GM19438 (cell line): ENCODE data around the gene TRIM8.
"Not testable (repeated sequence)": the region's sequence is repeated elsewhere in the genome, so short reads cannot be mapped to it uniquely, and the experiment has no call there.

ENCODE experiments used
- ATAC-seq: cut with Tn5 transposase; IDR thresholded peaks from one replicate; pipeline ENCODE4 v1.9.1; 2021; ENCODE audit warnings: low read depth; ENCODE audit not compliant: unreplicated experiment

TRIM8 gene

DNA sequence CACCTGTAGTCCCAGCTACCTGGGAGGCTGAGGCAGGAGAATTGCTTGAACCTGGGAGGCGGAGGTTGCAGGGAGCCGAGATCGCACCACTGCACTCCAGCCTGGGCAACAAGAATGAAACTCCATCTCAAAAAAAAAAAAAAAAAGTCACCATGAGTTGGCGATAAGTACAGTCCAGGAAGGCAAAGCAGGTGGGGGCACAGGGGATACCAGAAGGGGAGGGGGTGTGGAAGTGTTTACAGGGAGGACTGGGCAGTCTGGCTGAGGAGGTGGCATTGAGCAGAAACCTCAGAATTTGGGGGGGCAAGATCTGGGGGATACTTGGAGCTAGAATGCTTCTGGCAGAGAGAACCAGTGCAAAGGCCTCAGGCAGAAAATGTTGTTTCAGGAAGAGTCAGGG lies 23.1 kb downstream of the TRIM8 start:
- ATAC-seq = not testable (repeated sequence)

DNA sequence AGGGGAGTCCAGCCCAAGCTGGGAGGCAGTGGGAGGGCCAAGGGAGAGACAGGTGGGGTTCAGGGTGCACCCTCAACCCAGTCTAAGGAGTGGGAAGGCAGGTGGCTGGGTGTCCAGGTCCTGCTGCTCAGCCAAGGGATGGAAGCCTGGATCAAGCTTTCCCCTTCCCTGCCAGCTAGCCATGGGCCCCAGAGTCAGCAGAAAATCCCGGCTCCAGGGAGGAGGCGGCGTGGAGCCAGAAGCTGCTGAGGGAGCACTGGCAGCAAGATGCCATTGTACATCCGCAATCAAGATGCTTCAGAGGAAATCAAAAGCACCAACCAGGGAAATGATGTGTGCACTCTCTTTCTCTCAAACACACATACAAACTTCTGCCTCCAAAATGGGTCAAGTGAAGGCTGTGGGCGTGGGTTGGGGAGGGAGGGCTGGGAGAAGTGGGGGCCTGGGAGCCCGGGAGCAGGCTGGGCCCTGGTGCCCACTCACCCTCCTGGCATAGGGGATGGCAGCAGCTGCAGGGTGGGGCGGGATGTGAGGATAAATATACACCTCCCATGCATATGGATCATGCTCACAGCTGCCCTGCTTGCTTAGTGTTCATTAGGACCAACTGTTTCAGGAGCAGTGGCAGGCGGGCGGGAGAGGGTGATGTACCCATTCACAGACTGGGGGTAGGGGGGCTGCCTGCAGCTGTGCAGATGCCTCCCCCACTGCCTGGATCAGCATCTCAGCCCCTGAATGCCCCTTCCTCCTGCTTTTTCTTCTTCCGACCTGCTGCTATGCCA lies 24.2 kb downstream of the TRIM8 start:
- ATAC-seq = no peak

GRCh38 chr10:102669206-102670064 lies 25.2 kb downstream of the TRIM8 start:
- ATAC-seq = no peak

DNA sequence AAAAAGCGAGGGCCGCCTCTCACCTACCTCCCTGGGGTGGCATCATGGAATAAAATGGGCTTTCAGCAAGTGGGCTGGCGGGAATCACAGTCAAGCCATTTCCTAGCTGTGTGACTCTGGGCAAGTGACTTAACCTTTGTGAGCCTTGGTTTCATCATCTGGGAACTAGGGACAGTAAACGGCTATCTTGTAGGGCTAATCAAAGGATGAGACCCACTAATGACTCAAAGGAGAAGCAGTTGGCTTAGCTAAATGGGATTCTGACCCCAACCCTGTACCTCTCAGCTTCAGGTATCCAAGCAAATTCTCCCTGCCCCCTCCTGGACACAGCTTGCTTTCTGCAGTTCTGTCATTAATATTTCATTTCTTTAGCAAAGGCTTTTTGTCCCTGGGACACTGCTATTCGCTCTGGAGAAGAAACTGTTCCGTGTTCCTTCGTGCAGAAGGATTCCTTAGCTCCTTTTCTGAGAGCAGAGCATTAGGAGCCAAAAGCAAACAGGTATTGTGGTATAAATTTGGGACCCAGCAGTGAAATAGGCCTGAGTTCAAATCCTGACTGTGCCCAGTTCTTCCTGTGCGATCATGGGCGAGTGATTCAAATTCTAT lies 25.9 kb downstream of the TRIM8 start:
- ATAC-seq = no peak

GRCh38 chr10:102670871-102671434 lies 26.7 kb downstream of the TRIM8 start:
- ATAC-seq = no peak

DNA sequence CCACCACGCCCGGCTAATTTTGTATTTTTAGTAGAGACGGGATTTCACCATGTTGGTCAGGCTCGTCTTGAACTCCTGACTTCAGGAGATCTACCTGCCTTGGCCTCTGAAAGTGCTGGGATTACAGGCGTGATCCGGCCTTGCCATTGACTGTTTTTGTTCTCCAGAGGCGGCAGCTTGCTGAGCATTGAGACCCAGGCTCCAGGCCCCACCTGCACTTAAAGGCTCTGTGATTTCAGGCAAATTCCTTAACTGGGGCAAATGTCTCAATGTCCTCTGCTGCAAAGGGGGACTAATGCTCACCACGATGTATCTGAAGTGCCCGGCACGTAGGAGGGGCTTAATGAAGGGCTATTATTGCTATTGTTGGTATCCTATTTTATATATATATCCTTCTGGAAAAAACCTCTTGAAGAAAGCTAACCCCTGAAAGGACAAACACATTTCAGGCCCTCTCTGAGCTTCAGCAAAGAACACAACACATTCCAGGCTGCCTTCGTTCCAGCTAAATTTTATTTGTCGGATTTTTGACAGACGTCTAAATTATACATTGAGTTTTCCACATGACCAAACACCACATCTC lies 29.0 kb downstream of the TRIM8 start:
- ATAC-seq = no peak

DNA sequence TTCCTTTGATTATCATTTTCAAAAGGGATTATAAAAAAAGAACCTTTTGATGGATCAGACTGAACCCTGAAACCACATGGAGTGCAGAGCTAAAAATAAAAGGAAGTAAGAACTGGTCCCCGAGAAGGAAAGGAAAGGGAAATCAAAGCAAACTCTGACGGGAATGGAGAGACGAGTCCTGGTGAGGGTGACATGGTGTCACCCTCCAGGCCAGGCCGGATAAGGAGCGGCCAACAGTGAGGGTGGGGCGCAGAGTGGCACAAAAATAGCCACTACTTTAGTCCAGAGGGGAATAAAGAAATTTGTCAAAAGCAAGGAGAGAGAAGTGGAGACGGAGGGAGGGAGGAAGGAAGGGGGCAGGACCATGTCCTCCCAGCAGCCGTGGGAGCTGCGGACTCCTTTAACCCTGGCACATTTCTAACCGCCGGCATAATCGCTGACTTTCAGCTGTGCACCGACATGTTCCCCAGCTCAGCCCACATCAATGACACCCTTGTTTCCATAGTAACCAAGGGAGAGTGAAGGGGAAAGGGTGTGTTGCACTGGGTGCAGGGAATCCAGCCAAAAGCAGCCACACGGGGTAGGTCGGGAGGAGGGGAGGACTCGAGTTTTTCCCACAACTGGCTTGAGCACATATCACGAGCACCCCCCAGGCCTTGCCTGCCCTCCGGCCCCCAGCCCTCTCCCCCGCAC lies 29.7 kb downstream of the TRIM8 start:
- ATAC-seq = no peak

GRCh38 chr10:102674566-102674965 lies 30.3 kb downstream of the TRIM8 start:
- ATAC-seq = no peak

DNA sequence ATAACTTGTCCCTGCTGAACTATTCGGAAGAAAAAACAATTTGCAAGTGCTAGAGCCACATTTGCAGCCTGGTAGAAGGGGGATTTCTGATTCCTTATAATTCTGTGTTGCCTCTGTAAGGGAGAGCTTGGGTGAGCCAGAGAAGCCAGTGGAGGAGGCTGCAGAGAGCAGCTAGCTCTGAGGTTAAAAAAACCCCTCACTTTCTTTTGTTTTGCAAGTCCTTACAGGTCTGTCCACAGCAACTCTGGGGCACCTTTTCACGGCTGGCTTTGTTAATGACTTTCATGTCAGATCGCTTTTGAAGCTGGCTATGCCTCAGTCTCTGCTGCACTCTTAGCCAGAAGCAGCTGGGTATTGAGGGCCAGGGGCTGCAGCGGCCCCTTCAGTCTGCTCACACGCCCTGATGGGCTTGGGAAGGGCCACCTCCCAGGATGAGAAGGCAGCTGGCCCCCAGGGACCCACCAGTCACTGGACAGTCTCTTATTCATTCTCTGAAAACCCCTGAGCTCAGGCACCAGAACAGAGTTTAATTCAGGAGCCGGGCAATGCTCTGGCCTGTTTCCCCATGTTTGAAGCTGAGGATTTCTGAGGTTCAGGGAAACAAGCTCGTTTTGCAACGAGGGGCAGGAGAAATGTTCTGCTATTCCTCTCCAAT lies 30.9 kb downstream of the TRIM8 start:
- ATAC-seq = no peak

GRCh38 chr10:102675666-102676533 lies 31.6 kb downstream of the TRIM8 start:
- no peak for ATAC-seq

DNA sequence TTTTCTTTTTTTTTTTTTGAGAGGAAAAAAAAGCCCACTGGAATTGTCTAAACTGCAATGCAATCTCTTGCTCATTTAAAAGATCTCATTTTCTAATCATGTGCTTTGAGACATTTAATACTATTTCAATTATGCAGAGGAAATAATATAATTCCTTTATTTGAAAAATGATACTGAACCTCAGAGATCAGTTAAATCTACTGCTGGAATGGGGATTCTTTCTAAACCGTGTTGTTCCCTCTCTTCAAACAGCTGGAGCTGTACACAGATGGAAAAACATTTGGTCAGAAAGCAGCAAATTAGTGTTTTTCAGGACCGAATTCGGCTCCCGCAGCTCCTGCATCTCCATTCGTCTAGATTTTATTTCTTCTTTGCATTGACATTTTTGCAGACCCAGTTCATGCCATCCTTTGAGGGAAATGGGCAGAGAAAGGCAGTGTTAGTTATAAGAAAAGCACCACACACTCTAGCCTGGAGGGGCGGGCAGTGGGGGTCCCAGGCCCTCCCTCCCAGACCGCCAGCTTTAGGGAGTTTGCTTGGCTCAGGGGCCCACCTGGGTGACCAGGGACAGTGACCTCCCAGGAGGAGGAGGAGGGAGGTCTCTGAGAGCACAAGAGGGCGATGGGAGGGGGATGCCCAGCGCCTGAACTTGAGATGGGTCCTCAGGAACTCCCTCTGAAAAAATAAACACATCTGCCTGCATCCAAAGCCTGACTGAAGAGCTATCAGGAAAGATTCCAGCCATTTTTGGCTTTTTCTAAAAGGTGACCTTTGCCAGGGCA lies 32.4 kb downstream of the TRIM8 start:
- ATAC-seq = no peak

- ATAC-seq = no peak
These were observed 33.2 kb downstream of the TRIM8 start for GRCh38 chr10:102677331-102678067.

DNA sequence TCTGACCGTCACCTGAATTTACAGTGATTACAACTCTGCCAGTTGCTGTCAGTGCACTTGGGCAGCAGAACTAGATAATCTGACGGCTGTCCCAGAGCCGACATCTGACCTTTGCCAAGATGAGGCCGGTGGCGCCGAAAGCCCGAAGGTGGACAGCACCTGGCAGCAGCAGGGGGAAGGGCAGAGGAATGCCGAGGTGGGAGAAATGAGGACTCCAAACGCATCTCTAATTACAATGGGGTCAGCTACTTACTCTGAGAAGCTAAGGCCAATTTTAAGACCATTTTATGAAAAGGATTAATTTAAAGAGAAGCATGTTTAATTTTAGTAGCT lies 33.8 kb downstream of the TRIM8 start:
- ATAC-seq = no peak

- ATAC-seq = no peak
These were observed 34.6 kb downstream of the TRIM8 start for GRCh38 chr10:102678842-102679289.

DNA sequence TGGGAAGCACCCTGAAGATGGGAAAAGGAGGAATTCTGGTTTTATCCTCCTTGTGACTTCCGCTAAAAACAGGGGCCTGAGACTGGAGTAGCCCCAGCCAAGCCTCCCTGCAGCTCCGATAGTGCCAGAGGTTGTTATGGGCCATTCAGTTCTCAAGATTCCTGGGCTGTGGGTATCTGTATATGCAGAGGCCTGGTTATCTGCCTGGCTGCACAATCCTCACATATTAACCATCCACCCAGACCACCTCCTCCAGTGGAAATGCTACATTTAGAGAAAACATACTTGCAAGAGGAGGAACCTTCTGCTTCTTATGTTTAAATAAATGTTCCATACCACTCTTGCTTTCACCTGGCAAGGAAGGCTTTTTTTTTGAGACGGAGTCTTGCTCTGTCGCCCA lies 35.3 kb downstream of the TRIM8 start:
- ATAC-seq = no peak

DNA sequence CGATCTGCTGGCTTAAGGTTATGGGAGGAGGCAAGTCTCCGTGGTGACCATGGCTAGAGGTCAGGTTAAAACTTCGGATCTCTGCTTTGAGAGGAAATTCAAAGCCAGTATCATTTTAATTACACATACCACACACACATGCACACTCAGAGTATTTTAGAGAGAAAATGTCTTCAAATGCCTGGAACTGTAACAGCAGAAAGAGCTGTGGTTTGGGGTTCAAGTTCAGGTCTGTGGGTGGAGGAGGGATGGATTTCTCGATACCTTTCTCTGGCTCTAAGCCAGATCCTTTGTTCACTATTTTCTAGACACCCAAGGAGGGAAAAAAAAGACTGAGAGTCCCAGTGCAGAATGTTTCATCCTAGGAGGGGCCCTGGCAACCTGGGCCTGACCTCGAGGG lies 37.4 kb downstream of the TRIM8 start:
- no peak for ATAC-seq

DNA sequence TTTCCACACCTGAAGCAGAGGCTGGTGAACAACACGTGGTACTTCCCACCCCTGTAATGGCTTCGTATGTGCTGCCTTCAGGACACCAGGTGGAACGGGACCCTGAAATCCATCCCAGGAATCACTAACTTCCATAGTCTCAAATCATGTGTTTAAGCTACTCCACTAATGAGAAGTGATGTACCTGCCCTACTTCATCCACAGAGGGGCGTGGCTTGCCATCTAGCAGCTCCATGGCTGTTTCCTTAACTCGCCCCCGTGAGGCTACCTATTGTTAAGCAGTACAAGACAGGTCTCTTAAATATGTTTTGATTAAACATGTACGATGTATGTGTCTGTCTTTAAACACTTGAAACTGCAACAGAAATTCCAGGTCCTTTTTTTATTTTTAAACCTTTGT lies 38.1 kb downstream of the TRIM8 start:
- ATAC-seq = no peak
